ENCODE data around the gene RAP1GAP.
"Not testable (repeated sequence)": the region's sequence is repeated elsewhere in the genome, so short reads cannot be mapped to it uniquely, and the experiment has no call there.

DNA sequence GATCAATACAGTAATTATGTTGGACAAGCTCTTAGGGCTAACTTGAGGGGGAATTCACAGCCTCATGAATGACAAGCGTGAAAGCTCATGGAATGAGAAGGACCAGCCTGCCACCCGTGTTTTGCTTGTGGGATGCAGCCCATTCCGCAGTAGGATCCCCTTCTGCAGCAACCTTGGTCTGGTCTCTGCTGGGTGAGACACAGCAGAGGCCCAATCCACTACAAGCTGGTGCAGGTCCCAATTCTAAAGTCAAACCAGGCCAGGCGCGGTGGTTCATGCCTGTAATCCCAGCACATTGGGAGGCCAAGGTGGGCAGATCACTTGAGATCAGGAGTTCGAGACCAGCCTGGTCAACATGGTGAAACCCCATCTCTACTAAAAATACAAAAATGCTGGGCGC, 4.7 kb upstream of the RAP1GAP start:
- TF ChIP-seq, protein P1, sequence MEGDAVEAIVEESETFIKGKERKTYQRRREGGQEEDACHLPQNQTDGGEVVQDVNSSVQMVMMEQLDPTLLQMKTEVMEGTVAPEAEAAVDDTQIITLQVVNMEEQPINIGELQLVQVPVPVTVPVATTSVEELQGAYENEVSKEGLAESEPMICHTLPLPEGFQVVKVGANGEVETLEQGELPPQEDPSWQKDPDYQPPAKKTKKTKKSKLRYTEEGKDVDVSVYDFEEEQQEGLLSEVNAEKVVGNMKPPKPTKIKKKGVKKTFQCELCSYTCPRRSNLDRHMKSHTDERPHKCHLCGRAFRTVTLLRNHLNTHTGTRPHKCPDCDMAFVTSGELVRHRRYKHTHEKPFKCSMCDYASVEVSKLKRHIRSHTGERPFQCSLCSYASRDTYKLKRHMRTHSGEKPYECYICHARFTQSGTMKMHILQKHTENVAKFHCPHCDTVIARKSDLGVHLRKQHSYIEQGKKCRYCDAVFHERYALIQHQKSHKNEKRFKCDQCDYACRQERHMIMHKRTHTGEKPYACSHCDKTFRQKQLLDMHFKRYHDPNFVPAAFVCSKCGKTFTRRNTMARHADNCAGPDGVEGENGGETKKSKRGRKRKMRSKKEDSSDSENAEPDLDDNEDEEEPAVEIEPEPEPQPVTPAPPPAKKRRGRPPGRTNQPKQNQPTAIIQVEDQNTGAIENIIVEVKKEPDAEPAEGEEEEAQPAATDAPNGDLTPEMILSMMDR (IDR thresholded peaks at IDR 0.05; ENCODE audit: low read length) = not testable (repeated sequence)
- TF ChIP-seq EZH2 (IDR thresholded peaks at IDR 0.05; ENCODE audit: borderline replicate concordance, low read length) = not testable (repeated sequence)
